SH-SY5Y (cell line): ENCODE results near the gene NAB2.

Experiments used
- GATA2 ChIP-seq: IDR thresholded peaks from 2 replicates; pipeline ENCODE4 v1.6.1; 2011; ENCODE audit warnings: mild to moderate bottlenecking, low read depth, low read length
- GATA3 ChIP-seq: IDR thresholded peaks from 2 replicates; pipeline ENCODE4 v1.6.1; 2011; ENCODE audit warnings: low read depth, mild to moderate bottlenecking, low read length, moderate library complexity

GRCh38 chr12:57131896-57132744 is 43.2 kb downstream of the NAB2 start:
- TF ChIP-seq GATA2: no peak
- no peak for TF ChIP-seq GATA3
